H1 (cell line): ENCODE results near the gene DNAJB11. TPM values are rescaled to one million over a fixed set of nuclear protein-coding genes. Genes with fewer than 3 reads are reported as not detected.

Experiments used
- CTCF ChIA-PET: fragments of 300-600 bp; sonication (Branson Sonifier 250); formaldehyde crosslinking; loops from one replicate; lab custom pipeline; 2021; ENCODE audit not compliant: partially characterized antibody; lab: Charles Lee
- POLR2A ChIA-PET: fragments of 300-600 bp; sonication (Branson Sonifier 250); formaldehyde crosslinking; loops from one replicate; lab custom pipeline; 2021; ENCODE audit warnings: inconsistent platforms; ENCODE audit not compliant: partially characterized antibody; lab: Charles Lee
- DNase-seq, 2 experiments: peaks; one replicate each; pipeline versions ENCODE4 v3.0.0 to v3.0.0-alpha.2; 2010 to 2022; ENCODE audit warnings: low spot score in 2 of 2, low read depth in 1 of 2, mixed read lengths in 1 of 2
- FAIRE-seq: peaks from 2 replicates; lab custom pipeline; 2011; peaks lifted over from hg19 to GRCh38; lab: Jason Lieb, UNC
- H2AFZ ChIP-seq: 2 replicates; pipeline ENCODE4 v1.8.1; 2012; ENCODE audit warnings: low read length, inconsistent platforms
- H2AK5ac ChIP-seq: 2 replicates; pipeline ENCODE4 v1.6.1; 2013; ENCODE audit warnings: low read depth, low read length
- H2BK120ac ChIP-seq: replicated peaks from 2 replicates; pipeline ENCODE3; 2013; ENCODE audit warnings: low read depth, low read length, inconsistent platforms
- H2BK12ac ChIP-seq: 2 replicates; pipeline ENCODE4 v1.6.1; 2013; ENCODE audit warnings: low read depth, low read length
- H2BK15ac ChIP-seq: 2 replicates; pipeline ENCODE4 v1.6.1; 2013; ENCODE audit warnings: low read length
- H2BK20ac ChIP-seq: 2 replicates; pipeline ENCODE4 v1.6.1; 2013; ENCODE audit warnings: low read length
- H2BK5ac ChIP-seq: 2 replicates; pipeline ENCODE4 v1.6.1; 2013; ENCODE audit warnings: low read depth, low read length
- H3K14ac ChIP-seq: 2 replicates; pipeline ENCODE4 v1.6.1; 2013; ENCODE audit warnings: inconsistent platforms; ENCODE audit not compliant: insufficient read length
- H3K18ac ChIP-seq: 2 replicates; pipeline ENCODE4 v1.6.1; 2013; ENCODE audit warnings: low read length; ENCODE audit errors: extremely low read depth
- H3K23ac ChIP-seq: 2 replicates; pipeline ENCODE4 v1.6.1; 2013; ENCODE audit warnings: inconsistent platforms; ENCODE audit not compliant: insufficient read length
- H3K23me2 ChIP-seq: 2 replicates; pipeline ENCODE4 v1.6.1; 2013; ENCODE audit warnings: low read depth, low read length
- H3K27ac ChIP-seq: 2 replicates; pipeline ENCODE4 v1.6.1; 2011; ENCODE audit warnings: low read depth, low read length, inconsistent platforms
- H3K27me3 ChIP-seq, 4 experiments: replicated peaks in 1 of 4; 1 replicate in 1 of 4; 2 replicates in 3 of 4; pipeline versions ENCODE4 v1.6.1 to v1.8.1; 2011 to 2013; ENCODE audit warnings: low read length in 3 of 4, mild to moderate bottlenecking in 3 of 4, inconsistent platforms in 2 of 4, mixed read lengths in 2 of 4, moderate library complexity in 1 of 4; ENCODE audit not compliant: control insufficient read depth in 3 of 4, insufficient read depth in 3 of 4; ENCODE audit errors: extremely low read depth in 1 of 4
- H3K36me3 ChIP-seq, 4 experiments: 2 replicates each; pipeline versions ENCODE4 v1.6.1 to v1.8.1; 2011 to 2013; ENCODE audit warnings: mild to moderate bottlenecking in 4 of 4, low read length in 3 of 4, moderate library complexity in 2 of 4, control low read depth in 1 of 4, inconsistent platforms in 1 of 4; ENCODE audit not compliant: insufficient read depth in 4 of 4, control insufficient read depth in 2 of 4
- H3K4ac ChIP-seq: replicated peaks from 2 replicates; pipeline ENCODE3; 2013; ENCODE audit warnings: low read length, low read depth, mixed read lengths, inconsistent platforms; ENCODE audit not compliant: insufficient read length
- H3K4me1 ChIP-seq, 4 experiments: replicated peaks in 1 of 4; 1 replicate in 1 of 4; 2 replicates in 3 of 4; pipeline versions ENCODE4 v1.6.1 to v1.8.1; 2011 to 2013; ENCODE audit warnings: low read length in 3 of 4, inconsistent platforms in 2 of 4, mixed read lengths in 1 of 4; ENCODE audit not compliant: insufficient read depth in 4 of 4, control insufficient read depth in 3 of 4
- H3K4me2 ChIP-seq, 2 experiments: 2 replicates each; pipeline versions ENCODE4 v1.6.1 to v1.8.1; 2011 to 2013; ENCODE audit warnings: low read depth in 2 of 2, low read length in 2 of 2, control low read depth in 1 of 2, inconsistent platforms in 1 of 2, mild to moderate bottlenecking in 1 of 2; ENCODE audit not compliant: insufficient read depth in 1 of 2
- H3K4me3 ChIP-seq, 4 experiments: fragments of 200-600, 300-600 bp in 1 of 4; sonication (generic), shearing (Covaris generic), sonication (Bioruptor Twin) in 1 of 4; 2 replicates each; pipeline versions ENCODE4 v1.5.1 to v1.8.1; 2011 to 2016; ENCODE audit warnings: low read length in 4 of 4, low read depth in 3 of 4, control low read depth in 2 of 4, inconsistent platforms in 2 of 4, mild to moderate bottlenecking in 2 of 4, mixed read lengths in 1 of 4, moderate library complexity in 1 of 4; ENCODE audit not compliant: insufficient read depth in 2 of 4; ENCODE audit errors: extremely low read depth in 1 of 4
- H3K56ac ChIP-seq: replicated peaks from 2 replicates; pipeline ENCODE3; 2013; ENCODE audit warnings: low read depth, mild to moderate bottlenecking, mixed read lengths, low read length, inconsistent platforms; ENCODE audit not compliant: insufficient read length
- H3K79me1 ChIP-seq: 2 replicates; pipeline ENCODE4 v1.6.1; 2013; ENCODE audit warnings: low read depth, low read length, control low read depth
- H3K79me2 ChIP-seq, 2 experiments: 2 replicates each; pipeline versions ENCODE4 v1.6.1 to v1.8.1; 2012 to 2013; ENCODE audit warnings: low read length in 2 of 2, mild to moderate bottlenecking in 2 of 2, inconsistent platforms in 1 of 2; ENCODE audit not compliant: insufficient read depth in 2 of 2, control insufficient read depth in 1 of 2
- H3K9ac ChIP-seq, 4 experiments: replicated peaks in 1 of 4; 1 replicate in 1 of 4; 2 replicates in 3 of 4; pipeline versions ENCODE4 v1.6.1 to v1.8.1; 2011 to 2013; ENCODE audit warnings: low read depth in 3 of 4, low read length in 3 of 4, control low read depth in 2 of 4, mild to moderate bottlenecking in 2 of 4, moderate library complexity in 2 of 4, inconsistent platforms in 1 of 4; ENCODE audit errors: extremely low read depth in 1 of 4
- H3K9me3 ChIP-seq, 2 experiments: 2 replicates each; pipeline versions ENCODE4 v1.6.1 to v1.8.1; 2012 to 2013; ENCODE audit warnings: mild to moderate bottlenecking in 2 of 2, moderate library complexity in 2 of 2, control low read depth in 1 of 2, inconsistent platforms in 1 of 2, low read depth in 1 of 2, low read length in 1 of 2, mixed read lengths in 1 of 2; ENCODE audit not compliant: insufficient read depth in 2 of 2
- H4K20me1 ChIP-seq, 2 experiments: replicated peaks in 1 of 2; 2 replicates each; pipeline versions ENCODE3 to v1.8.1; 2011 to 2013; ENCODE audit warnings: inconsistent platforms in 2 of 2, low read length in 2 of 2, mild to moderate bottlenecking in 1 of 2; ENCODE audit not compliant: insufficient read depth in 2 of 2, control insufficient read depth in 1 of 2
- H4K5ac ChIP-seq: 2 replicates; pipeline ENCODE4 v1.6.1; 2013; ENCODE audit warnings: low read length, low read depth, mixed read lengths, inconsistent platforms; ENCODE audit not compliant: insufficient read length
- H4K8ac ChIP-seq: 2 replicates; pipeline ENCODE4 v1.8.0; 2013; ENCODE audit warnings: mild to moderate bottlenecking, moderate library complexity, low read length, inconsistent platforms; ENCODE audit not compliant: insufficient read depth; ENCODE audit errors: extremely low read depth
- H4K91ac ChIP-seq: replicated peaks from 2 replicates; pipeline ENCODE3; 2013; ENCODE audit warnings: low read length, mixed read lengths, inconsistent platforms; ENCODE audit not compliant: insufficient read length
- CHD2 ChIP-seq: IDR thresholded peaks from 2 replicates; pipeline ENCODE4 v1.6.1; 2012; ENCODE audit warnings: low read length, improper control_type of control experiment
- EP300 ChIP-seq, 2 experiments: IDR thresholded peaks; 1 replicate in 1 of 2; 2 replicates in 1 of 2; pipeline ENCODE4 v1.6.1; 2011 to 2012; ENCODE audit warnings: low read depth in 2 of 2, low read length in 2 of 2, mild to moderate bottlenecking in 2 of 2, borderline replicate concordance in 1 of 2, inconsistent platforms in 1 of 2, moderate library complexity in 1 of 2
- EZH2 ChIP-seq: fragments of 200-600 bp; sonication (generic); IDR thresholded peaks from 2 replicates; pipeline ENCODE4 v1.7.1; 2012; ENCODE audit warnings: low read depth, mild to moderate bottlenecking, moderate library complexity, low read length, inconsistent platforms; ENCODE audit not compliant: severe bottlenecking
- KDM5A ChIP-seq: fragments of 200-600 bp; IDR thresholded peaks from 2 replicates; pipeline ENCODE4 v1.7.1; 2012; ENCODE audit warnings: mild to moderate bottlenecking, low read length, inconsistent platforms, mixed read lengths
- NRF1 ChIP-seq: IDR thresholded peaks from 2 replicates; pipeline ENCODE4 v1.6.1; 2011; ENCODE audit warnings: mild to moderate bottlenecking, low read depth, low read length, improper control_type of control experiment
- SAP30 ChIP-seq: fragments of 300-600 bp; sonication (generic); IDR thresholded peaks from 2 replicates; pipeline ENCODE4 v1.7.1; 2012; ENCODE audit warnings: low read length, moderate library complexity, mild to moderate bottlenecking, inconsistent platforms; ENCODE audit not compliant: insufficient read depth, insufficient replicate concordance
- SIRT6 ChIP-seq: IDR thresholded peaks from one replicate; pipeline ENCODE4 v1.7.1; 2012; ENCODE audit warnings: low read length, inconsistent platforms
- SP2 ChIP-seq: IDR thresholded peaks from 2 replicates; pipeline ENCODE4 v1.6.1; 2012; ENCODE audit warnings: mild to moderate bottlenecking, low read length, inconsistent platforms
- WGBS, 2 experiments: shearing (Covaris generic) in 1 of 2; methylation state at CpG; one replicate each; pipeline versions ENCODE4 v1.1.6 to v1.1.7; 2013 to 2015; ENCODE audit warnings: low lambda C conversion rate in 2 of 2, mixed read lengths in 2 of 2, inconsistent platforms in 1 of 2, low coverage in 1 of 2, missing lambda C conversion rate in 1 of 2; ENCODE audit not compliant: insufficient replicate concordance in 2 of 2, insufficient coverage in 1 of 2, insufficient read length in 1 of 2; ENCODE audit errors: extremely low coverage in 1 of 2, missing lambda C conversion rate in 1 of 2; 5-methylcytosine and 5-hydroxymethylcytosine counted together
- polyA plus RNA-seq, 7 experiments: library from polyadenylated mRNA; depleted of rRNA in 3 of 7; stranded (reverse) in 5 of 7; unstranded in 2 of 7; fragments of >200 nt in 5 of 7; fragments of 200-250 nt in 2 of 7; gene quantifications; 1 replicate in 5 of 7; 2 replicates in 1 of 7; 4 replicates in 1 of 7; pipeline versions ENCODE4 v1.2.1 to v1.2.3, GENCODE V29; 2011 to 2013; ENCODE audit warnings: missing spikeins in 2 of 7, mixed read lengths in 2 of 7
- total RNA-seq: library from RNA; stranded (reverse); fragmentation: NEBNext Ultra II Directional; extraction: Animal tissue kit (Norgen Biotek cat#: 25700); gene quantifications from 2 replicates; pipeline ENCODE4 v1.2.1, GENCODE V29; 2021
- TF ChIP-seq, protein P1 (sequence below): IDR thresholded peaks from 2 replicates; pipeline ENCODE4 v1.6.1; 2011; ENCODE audit warnings: low read length, improper control_type of control experiment

The DNAJB11 gene
- total and polyA plus RNA-seq, 2 of the 8 experiments (the other 6 are each of a cell fraction or from before 2014, with no cell fraction given), result 14.6 to 63.9 TPM

GRCh38 chr3:186616299-186616617 is 45.7 kb downstream of the DNAJB11 start:
- Histone ChIP-seq H2BK20ac (no peak overlapping the region), H2BK120ac (no peak overlapping the region), H3K9ac (no peak overlapping the region), H3K14ac (no peak overlapping the region), H3K4ac (no peak overlapping the region), H3K56ac (no peak overlapping the region), H4K8ac (no peak overlapping the region), H3K23ac (no peak overlapping the region), H3K4me3 (no peak overlapping the region), H4K20me1 (no peaks in the 10 kb centered on the region), H3K4me2 (no peak overlapping the region), H4K5ac (no peak overlapping the region), H2AK5ac (no peak overlapping the region), H2BK12ac (no peak overlapping the region), H2BK5ac (no peak overlapping the region), H3K27me3 (no peaks in the 10 kb centered on the region; a peak in 1 of 7 replicates), H3K9me3 (no peaks in the 10 kb centered on the region), H3K23me2 (no peaks in the 10 kb centered on the region), H3K18ac (no peak overlapping the region), H3K36me3 (no peaks in the 10 kb centered on the region), H2BK15ac (no peak overlapping the region), H3K27ac (no peak overlapping the region), H4K91ac (peak overlapping the region; percentile 49), H3K79me1 (no peaks in the 10 kb centered on the region), H2AFZ (no peak overlapping the region), H3K79me2 (no peaks in the 10 kb centered on the region), H3K4me1 (peaks cover 0 to 7% (median 6%) of the 10 kb centered on the region in 4 experiments; a peak in 6 of 7 replicates)
- CTCF ChIA-PET, result interaction anchor here (0.6 to 12.9 kb wide), 37 partner anchors 9 to 349 kb away, joined by 3 to 333 read pairs (median 5); partner anchors contain the start of genes DNAJB11, FETUB and HRG
- DNase-seq, result no peak
- TF ChIP-seq CHD2 (no peak), SAP30 (no peak), SP2 (no peak), EZH2 (no peak), EP300 (IDR thresholded peaks at IDR 0.05; ENCODE audit: borderline replicate concordance in 1 of 2, low read depth in 2 of 2, low read length in 2 of 2) (no peak), SIRT6 (no peak), KDM5A (no peak), NRF1 (no peak)
- TF ChIP-seq, protein P1, sequence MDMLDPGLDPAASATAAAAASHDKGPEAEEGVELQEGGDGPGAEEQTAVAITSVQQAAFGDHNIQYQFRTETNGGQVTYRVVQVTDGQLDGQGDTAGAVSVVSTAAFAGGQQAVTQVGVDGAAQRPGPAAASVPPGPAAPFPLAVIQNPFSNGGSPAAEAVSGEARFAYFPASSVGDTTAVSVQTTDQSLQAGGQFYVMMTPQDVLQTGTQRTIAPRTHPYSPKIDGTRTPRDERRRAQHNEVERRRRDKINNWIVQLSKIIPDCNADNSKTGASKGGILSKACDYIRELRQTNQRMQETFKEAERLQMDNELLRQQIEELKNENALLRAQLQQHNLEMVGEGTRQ, result no peak
- 98% methylated on average over 8 of the region's 8 CpGs; no CpG with 5 or more reads in 1 of the 2 experiments for WGBS, 2 experiments
- FAIRE-seq, result no peak
- POLR2A ChIA-PET, result interaction anchor here (0.6 to 6.2 kb wide), 5 partner anchors 19 to 190 kb away, joined by 3 to 87 read pairs (median 6); partner anchors contain the start of genes EIF4A2 and RFC4
